DMS53 treated with DMSO at 0.1 percent for 48 hours (cell line): ENCODE measurements around the gene ZBTB8OS.
A peak's percentile ranks its signal among the peaks of the same experiment; 100 is the strongest.

ENCODE experiments used
- DNase-seq: peaks from one replicate; lab custom pipeline; 2025; ENCODE audit not compliant: unreplicated experiment; lab: John Stamatoyannopoulos, UW

Gene ZBTB8OS

DNA sequence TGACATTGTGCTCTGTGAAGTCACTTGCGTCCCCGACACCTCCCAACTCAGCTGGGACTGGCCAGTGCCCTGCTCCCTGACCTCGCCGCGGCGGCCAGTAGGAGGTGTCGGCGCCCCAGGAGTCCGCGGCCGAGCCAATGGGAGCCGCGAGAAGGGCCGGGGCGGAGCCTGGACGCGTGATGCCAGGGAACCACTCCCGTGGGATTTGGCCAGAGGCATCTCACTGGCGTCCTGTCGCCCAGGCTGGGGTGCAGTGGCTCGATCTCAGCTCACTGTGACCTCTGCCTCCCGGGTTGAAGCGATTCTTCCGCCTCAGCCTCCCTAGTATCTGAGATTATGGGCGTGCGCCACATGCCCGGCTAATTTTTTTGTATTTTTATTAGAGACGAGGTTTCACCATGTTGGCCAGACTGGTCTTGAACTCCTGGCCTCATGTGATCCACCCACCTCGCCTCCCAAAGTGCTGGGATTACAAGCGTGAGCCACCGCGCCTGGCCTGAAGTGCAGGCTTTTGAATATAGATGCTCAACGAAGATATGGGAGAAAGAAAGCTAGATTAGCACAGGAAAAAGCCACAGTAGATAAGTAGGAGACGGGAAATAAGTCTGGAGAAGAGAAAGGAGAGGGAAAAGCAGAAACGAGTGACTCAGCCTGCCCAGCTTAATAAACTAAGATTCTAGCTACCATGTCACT, 38.0 kb downstream of the ZBTB8OS start:
- DNase-seq, result peak; percentile 88

DNA sequence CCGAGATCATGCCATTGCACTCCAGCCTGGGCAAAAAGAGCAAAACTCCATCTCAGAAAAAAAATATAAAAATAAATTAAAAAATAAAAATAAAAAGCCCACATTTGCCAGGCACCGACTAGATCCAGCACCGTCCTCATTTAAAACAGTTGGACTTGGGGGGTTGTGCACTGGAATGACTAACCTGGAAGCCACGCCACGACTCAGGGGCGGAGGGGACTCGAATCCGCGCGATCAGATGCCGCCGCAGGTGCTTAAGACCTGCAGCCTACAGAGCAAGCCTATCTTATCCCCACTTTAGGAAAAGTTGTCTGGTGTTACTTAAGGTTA, 38.5 kb downstream of the ZBTB8OS start:
- DNase-seq, result no peak

DNA sequence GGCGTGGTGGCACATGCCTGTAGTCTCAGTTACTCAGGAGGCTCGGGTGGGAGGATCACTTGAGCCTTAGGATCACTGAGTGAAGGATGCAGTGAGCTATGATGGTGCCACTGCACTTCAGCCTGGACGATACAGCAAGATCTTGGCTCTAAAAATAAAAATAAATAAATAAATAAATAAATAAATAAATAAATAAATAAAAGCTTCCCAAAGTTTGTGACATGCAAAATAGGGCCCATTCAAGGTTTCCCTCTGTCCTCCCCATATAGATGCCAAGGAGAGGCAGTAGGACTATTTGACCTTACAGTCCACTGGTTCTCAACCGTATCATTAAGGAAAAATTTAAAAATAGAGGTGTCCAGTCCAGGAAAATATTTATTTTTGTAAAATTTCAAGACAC, 41.2 kb downstream of the ZBTB8OS start:
- no peak for DNase-seq

DNA sequence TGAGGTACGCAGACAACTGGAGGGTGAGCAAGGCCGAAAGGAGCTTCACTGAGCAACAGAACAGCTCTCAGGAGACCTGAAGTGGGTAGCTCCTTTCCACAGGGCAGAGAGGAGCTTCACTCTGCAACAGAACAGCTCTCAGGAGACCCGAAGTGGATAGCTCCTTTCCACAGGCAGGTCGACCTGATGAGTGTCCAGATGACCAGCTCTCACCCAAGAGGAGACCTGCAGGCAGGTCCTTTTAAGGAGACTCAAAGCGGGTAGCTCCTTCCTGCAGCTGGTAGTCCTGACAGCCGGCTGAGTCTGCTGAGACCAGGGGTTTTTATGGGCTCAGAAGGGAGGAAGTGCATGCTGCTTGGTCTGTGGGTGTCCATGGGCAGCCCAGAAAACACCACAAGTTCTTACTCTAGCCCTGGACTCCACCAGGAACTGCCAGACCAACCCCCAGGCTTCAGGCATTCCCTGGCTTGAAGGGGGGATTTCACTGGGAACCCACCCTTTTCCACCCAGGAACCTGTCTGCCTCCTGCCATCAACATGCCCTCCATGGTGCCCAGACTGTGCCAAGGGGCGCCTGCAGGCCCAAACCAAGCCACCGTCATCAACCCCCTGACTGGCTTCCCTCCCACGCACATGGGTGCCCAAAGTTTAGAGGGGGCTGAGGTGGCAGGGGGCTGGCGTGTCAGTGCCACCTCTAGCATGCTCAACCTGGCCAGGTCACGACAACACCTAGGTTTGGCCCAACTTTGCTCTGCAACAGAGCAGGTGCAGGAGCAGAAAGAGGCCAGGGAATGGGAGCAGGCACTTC, 43.6 kb downstream of the ZBTB8OS start:
- no peak for DNase-seq

DNA sequence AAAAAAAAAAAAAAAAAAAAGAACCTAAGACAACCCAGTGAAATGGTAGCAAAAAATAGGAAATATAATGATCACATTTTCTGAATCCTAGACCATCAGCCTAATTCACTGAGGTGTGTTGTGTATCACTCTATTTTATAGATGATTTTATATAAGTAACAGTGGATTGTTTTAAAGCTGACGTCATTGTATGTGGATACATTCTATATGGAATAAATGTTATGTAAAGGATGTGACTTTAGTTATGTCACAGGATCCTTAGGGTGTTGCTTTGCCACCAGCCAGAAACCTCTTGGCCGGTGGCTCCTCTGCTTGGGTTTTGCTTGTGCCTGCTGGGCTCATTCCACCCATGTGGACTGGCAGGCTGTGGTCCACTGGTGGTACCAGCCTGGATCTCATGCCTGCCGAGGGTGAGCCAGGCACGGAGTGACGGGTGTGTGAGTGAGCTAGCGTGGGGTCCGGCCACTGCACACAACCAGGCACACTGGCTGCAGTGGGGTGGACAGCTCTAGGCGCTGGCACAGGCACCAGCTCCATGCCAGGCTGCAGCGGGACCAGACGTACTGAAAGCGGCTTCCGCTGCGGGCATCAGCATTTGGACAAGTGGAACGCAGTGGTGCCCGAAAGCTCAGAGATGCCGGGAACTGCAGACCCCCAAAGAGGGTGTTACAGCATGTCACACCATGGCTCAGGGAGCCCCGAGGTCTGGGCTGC, 44.5 kb downstream of the ZBTB8OS start:
- no peak for DNase-seq

DNA sequence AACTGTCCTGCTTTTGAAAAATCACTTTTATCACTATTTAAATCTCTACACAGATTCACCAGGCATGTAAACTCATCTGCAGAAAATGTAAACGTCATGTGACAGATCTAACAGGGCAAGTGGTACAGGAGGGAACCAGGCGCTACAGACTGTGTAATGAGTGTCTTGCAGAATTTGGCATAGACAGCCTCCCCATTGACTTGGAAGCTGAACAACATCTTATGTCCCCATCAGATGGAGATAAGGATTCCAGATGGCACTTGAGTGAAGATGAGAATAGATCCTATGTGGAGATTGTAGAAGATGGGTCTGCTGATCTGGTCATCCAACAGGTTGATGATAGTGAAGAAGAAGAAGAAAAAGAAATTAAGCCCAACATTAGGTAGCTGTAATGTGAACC, 50.3 kb downstream of the ZBTB8OS start:
- no peak for DNase-seq

DNA sequence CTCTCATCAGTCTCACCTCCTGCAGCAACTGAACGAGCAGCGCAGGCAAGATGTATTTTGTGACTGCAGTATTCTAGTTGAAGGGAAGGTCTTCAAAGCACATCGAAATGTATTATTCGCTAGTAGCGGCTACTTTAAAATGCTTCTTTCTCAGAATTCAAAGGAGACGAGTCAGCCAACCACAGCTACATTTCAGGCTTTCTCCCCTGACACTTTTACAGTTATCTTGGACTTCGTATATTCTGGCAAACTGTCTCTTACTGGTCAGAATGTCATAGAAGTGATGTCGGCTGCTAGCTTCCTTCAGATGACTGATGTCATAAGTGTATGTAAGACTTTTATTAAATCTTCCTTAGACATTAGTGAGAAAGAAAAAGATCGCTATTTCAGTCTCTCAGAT, 57.4 kb downstream of the ZBTB8OS start:
- DNase-seq, result no peak

DNA sequence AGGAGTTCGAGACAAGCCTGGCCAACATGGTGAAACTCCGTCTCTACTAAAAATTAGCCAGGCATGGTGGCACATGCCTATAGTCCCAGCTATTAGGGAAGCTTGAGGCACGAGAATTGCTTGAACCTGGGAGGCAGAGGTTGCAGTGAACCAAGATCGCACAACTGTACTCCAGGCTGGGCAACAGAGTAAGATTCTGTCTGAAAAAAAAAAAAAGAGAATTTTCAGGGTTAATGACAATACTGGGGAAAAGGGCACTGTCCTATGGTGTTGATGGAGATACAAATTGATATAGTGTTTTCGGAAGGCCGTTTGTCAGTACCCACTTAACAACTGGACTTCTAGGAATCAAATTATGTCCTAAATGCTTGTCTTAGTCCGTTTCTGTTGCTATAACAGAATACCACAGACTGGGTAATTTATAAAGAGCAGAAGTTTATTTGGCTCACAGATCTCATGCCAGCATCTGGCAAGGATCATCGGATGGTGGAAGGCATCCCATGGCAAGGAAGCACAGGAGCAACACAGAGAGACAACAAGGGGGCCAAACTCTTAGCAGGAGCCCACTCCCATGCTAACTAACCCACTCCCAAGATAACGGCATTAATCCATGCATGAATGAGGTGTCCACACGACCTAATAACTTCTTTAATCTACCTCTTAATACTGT, 69.9 kb downstream of the ZBTB8OS start:
- no peak for DNase-seq
